Measurements from ENCODE around the gene JPH3.
"Not testable (repeated sequence)": the region's sequence is repeated elsewhere in the genome, so short reads cannot be mapped to it uniquely, and the experiment has no call there.

Gene JPH3

DNA sequence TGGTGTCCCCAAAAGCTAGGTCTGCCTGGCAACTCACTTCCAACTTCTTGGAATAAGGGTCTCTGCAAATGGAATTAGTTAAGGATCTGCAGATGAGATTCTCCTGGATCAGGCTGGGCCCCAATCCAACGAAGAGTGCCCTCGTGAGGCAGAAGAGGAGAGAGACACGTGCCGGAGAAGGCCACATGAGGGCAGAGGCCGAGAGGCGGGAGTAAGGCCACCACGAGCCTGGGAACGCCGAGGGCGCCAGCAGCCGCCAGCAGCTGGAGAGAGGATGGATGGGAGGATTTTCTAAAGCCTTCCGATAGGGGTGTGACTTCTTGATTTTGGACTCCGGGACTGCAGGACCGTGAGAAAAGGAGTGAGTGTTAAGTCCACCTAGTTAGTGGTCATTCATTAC lies 76.3 kb downstream of the JPH3 start:
- DNase-seq (ENCODE audit: low read depth in 2 of 3, low spot score in 1 of 3) = no peak

DNA sequence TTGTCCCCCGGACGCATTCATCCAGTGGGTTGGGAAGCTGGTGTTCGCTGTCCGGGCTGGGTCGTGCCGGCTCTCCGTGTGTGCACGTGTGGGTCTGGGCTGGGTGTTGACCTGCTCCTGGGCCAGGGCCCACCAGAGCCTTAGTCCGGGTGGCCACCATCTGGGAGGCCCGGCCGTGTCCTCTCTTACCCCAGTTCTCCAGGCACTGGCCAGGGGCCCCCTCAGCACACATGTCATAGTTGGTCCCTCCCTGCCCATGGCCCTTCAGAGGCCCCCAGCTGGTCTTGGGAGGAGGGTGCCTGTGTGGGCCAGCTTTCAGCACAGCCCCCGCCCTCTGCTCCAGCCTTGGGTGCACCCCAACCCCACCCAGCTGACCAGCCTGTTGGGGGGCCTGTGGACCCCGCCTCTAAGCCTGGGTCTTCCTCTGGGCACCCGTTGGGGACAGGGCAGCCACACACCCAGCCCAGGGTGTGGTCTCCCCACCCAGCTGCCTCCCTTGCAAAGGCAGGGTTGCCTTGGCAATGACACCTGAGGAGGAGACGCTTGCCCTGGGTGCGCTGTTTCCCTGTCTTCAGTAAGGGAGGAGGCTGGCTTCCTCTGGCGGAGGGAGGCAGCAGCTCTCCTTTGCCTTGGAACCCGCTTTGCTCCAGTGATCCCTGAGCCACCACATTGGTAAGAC lies 77.4 kb downstream of the JPH3 start:
- no peak for DNase-seq (ENCODE audit: low read depth in 2 of 3, low spot score in 1 of 3)

DNA sequence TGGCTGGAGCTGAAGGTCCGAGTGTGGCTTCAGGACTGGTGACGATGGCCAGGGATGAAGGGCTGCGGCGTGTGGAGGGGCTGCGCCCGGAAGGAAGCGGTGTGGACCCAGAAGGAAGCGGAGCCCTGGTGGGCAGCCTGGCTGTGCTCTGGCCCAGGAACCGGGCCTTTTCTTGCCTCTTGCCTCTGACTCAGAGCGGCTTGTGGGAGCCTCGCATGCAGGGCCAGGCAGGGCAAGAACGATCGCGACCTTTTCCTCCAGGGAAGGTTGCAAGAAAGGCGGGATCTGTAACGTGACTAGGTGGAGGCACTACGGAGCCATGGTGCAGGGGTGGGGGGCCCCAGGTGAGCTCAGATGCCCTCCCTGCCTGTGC lies 78.0 kb downstream of the JPH3 start:
- no peak for DNase-seq (ENCODE audit: low read depth in 2 of 3, low spot score in 1 of 3)

DNA sequence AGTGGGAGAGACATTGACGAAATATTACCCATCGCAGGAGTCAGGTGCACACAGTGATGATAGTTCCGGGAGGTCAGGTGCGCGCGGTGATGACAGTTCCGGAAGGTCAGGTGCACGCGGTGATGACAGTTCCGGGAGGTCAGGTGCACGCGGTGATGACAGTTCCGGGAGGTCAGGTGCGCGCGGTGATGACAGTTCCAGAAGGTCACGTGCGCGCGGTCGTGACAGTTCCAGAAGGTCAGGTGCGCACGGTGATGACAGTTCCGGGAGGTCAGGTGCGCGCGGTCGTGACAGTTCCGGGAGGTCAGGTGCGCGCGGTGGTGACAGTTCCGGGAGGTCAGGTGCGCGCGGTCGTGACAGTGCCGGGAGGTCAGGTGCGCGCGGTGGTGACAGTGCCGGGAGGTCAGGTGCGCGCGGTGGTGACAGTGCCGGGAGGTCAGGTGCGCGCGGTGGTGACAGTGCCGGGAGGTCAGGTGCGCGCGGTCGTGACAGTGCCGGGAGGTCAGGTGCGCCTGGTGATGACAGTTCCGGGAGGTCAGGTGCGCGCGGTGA lies 78.8 kb downstream of the JPH3 start:
- DNase-seq (ENCODE audit: low read depth in 2 of 3, low spot score in 1 of 3) = not testable (repeated sequence)

DNA sequence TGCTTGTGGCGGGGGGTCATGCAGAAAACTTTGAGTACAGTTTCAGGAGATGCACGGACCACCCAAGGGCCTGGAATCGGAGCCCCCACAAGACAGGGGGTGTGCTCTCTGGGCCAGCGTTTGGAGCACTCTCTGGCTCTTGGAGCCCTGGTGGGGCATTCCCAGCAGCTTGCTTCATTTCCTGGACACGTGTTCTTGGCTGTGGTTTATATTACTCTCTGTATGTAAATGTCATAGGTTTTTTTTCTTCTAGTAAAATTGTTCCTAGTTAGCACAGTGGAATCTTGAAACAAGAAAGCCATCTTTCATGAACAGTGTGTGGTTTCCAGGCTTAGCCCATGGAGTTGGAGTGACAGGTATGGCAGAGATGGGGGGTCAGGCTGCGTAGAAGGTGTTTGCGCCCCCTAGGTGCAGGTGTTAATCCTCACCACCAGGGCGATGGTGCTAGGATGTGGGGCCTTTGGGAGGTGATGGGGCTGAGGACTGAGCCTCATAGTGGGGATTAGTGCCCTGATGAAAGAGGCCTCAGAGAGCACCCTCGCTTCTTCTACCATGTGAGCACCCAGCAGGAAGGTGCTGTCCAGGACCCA lies 79.8 kb downstream of the JPH3 start:
- DNase-seq (ENCODE audit: low read depth in 2 of 3, low spot score in 1 of 3) = peak in 1 of 3 donors; percentile 21

DNA sequence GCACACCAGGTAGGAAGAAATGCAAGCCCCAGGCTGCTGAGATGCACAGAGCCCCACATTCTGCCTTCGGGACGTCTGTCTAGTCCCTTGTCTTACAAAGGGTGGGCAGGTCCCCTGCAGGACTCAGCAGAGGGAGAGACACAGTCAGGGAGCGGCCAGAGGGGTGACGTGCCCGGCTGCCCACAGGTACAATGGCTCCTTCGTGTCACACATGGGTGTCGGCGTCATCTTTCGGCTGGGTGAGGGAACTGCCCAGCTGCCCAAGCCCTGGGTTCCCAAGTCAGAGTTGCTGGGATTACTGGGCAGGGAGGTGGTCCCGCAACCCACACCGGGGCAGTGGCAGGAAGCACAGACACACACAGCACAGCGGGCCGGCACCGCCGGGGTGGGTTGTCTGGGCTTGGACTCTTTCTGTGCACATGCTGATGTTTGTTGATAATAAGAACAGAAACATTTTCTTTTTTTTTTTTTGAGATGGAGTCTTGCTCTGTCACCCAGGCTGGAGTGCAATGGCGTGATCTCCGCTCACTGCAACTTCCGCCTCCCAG lies 80.6 kb downstream of the JPH3 start:
- no peak for DNase-seq (ENCODE audit: low read depth in 2 of 3, low spot score in 1 of 3)

DNA sequence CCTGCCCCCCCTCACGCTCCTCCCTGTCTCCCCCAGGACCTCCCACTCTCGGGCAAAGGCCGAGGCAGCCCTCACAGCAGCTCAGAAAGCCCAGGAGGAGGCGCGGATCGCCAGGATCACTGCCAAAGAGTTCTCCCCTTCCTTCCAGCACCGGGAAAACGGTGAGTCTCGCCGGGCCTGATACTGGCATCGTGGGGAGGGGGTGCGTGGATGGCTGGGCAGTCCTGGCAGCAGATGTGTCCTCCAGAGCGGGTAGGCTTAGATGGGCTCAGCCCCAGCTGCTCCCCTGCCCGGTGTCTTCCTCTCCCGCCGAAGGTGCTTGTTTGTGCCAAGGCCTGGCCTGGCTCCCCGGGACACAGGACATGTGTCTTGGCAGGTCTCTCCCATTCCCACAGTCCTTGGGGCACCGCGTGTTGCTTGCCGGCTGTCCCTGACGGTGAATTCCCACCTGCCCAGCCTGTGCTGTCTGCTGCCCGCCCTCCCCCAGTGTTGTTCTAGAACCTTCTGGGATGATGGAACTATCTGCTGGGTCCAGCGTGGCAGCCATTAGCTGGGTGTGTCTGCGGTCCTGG lies 81.9 kb downstream of the JPH3 start:
- DNase-seq (ENCODE audit: low read depth in 2 of 3, low spot score in 1 of 3) = no peak

DNA sequence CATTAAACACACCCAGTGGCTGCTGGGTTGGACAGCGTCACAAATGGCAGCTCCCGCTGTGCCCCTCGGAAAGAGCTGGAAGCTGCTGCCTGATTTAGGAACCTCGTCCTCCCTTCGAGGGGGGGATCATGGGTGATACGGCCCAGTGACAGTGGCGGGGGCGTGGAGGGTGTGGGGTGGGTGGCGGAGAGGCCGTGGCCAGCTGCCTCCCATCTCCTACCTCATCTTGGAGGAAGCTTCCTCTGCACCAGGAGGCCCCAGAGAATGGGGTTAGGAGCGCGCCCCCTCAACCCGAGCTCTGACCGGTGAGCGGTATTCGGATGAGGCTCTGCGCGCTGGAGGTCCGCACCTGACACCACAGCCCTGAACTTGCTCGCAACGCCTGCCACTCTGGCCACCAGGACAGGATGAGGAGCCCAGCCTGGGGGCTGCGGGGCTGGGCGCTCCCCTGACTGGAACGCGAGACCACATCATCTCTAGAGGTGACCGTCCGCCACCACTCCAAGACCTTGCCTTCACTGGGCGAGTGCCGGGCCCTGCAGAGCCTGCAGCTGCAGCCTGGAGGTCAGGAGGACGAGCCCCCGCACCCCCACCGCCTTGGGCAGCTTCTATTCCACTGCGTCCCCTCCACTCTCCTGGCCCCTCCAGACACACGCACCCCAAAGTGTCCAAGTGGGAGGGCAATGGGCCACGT lies 82.5 kb downstream of the JPH3 start:
- no peak for DNase-seq (ENCODE audit: low read depth in 2 of 3, low spot score in 1 of 3)

DNA sequence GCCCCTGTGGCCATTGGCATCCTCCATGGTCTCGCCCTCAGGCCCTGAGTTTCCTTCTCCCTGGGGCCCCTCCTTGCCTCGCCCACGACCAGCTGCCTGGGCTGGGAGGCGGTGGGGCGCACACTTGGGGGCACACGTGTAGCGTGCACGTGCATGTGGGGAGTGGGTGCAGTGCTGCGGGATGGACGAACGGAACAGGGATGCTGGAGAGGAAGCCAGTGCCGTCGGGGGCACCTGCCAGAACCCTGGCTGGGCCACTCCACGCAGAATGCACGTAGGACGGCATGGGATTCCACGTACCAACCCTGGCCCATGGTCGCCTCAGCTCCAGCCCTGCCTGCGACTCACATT lies 83.1 kb downstream of the JPH3 start:
- DNase-seq (ENCODE audit: low read depth in 2 of 3, low spot score in 1 of 3) = no peak

DNA sequence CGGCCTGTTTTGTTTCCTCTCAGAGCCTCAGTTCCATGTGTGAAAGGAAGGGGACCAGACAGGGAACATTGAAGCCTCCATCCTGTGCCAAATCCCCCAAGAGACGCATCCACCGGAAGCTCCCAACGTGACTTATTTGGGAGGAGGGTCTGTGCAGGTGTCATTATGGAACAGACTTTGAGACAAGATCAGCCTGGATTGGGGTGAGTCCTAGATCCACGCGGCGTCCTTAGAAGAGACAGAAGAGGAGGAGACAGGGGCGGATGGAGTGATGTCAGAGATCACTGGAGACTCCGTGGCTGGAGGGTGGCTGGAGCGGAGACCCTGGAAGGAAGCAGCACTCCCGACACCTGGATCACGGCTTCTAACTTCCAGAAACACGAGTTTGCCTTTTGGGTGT lies 83.5 kb downstream of the JPH3 start:
- DNase-seq (ENCODE audit: low read depth in 2 of 3, low spot score in 1 of 3) = no peak

DNA sequence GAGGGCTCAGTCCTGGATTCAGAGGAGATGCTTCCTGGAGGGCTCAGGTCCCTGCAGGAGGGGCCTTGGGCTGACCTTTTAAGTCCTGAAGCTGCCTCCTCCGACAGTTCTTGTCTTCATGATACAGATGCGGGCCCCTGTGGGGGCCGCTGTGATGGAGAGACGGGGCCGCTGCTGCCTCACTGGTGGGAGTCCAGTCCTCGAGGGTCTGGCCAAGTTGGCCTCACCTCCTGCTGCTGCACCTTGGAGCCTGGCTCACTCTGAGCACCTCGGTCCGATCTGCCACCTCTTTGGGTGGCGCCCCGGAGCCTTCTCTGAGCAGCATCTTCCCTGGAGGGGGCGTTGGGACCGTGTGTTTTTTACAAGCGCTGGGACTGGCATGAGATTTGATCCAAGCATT lies 84.4 kb downstream of the JPH3 start:
- no peak for DNase-seq (ENCODE audit: low read depth in 2 of 3, low spot score in 1 of 3)

DNA sequence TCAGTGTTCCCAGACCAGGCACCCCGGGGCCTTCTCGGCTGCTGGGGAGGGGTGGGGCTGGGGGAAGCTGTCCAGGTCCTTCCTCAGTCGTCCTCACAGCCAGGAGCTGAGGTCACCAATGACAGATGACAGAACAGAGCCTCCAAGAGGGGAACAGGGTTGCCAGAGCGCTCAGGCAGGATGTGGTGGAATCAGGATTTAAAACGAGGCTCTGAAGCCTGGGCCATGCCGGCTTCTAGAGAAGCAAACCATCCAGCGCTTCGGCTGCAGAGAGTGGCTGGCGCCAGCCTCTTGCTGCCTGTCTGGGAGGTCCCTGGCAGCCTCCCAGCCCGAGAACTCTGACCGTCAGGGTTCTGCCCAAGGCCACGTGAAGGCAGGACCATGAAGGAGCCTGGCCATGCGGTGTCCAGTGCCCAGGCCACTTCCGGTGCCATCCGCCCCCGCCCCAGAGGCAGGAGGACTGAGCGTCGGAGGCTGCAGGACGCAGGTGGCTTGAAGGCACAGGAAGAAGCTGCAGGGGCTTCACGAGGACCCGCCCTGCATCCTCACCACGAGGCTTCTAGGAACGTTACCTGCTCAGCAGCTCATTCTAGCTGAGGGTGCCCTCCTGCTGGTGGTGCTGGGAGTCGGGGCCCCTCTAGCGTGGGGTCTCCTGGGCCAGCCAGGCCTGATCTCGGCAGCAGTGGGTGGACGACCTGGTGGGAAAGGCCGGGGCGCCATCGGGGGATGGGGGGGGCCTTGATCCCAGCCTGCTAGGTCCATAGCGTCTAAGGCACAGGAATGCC lies 85.0 kb downstream of the JPH3 start:
- DNase-seq (ENCODE audit: low read depth in 2 of 3, low spot score in 1 of 3) = no peak

DNA sequence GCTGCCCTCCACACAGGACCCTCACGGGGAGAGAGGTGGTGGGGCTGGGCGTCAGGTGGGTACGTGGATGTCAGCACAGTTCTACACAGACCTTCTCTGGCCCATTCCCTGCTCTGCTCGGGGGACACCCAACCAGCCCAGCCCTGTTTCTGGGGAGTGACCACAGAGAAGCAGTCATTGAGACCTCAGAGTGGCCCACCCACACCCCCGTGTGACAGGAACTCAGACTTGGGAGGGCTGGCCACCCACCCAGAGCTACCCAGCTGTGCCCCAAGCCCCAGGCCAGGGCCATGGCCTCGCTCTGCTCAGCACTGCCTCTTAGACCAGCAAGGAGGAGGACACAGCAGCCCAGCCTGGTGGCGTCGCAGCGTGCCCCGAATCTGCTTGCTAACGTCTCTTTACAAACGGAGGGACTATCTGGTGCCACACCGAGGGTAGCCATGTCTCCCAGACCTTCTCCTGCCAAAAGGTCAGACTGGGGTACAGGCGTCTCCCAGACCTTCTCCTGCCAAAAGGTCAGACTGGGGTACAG lies 85.8 kb downstream of the JPH3 start:
- no peak for DNase-seq (ENCODE audit: low read depth in 2 of 3, low spot score in 1 of 3)

DNA sequence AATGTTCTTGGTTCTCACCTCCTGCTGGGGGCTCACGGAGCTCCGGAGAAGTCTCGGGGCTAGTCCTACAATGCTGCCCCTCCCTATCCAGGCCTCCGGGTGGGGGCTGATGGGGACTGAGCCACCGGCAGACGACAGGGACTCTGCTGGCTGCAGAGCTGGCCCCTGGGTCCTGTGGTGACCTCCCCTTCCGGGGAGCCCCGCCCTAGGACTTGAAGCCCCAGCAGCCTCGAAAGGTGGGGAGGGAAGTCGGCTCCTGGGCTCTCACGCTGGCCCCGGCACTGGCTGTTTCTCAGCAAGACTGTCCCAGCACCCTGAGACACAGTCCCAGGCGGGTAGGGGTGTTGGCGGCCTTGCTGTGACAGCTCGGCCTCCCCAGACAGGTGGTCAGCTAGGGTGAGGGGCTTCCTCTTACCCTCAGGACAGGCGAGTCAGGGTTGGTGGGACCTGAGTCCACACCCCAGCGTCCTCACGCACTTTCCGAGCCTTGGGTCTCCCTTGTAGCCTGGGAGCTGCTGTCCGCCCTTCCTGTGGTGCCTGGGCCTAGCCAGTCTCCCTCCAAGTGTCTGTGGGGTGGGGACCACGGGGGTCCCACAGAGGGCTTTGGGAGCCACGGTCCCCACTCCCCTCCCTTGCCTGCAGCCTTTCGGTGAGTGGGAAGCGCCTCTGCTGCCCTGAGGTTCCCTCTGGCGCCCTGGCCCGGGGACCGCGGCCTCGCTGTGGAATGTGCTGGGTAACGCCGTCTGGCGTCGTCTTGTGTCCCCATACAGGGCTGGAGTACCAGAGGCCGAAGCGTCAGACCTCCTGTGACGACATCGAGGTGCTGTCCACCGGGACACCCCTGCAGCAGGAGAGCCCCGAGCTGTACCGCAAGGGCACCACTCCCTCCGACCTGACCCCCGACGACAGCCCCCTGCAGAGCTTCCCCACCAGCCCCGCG lies 86.8 kb downstream of the JPH3 start:
- DNase-seq (ENCODE audit: low read depth in 2 of 3, low spot score in 1 of 3) = no peak

DNA sequence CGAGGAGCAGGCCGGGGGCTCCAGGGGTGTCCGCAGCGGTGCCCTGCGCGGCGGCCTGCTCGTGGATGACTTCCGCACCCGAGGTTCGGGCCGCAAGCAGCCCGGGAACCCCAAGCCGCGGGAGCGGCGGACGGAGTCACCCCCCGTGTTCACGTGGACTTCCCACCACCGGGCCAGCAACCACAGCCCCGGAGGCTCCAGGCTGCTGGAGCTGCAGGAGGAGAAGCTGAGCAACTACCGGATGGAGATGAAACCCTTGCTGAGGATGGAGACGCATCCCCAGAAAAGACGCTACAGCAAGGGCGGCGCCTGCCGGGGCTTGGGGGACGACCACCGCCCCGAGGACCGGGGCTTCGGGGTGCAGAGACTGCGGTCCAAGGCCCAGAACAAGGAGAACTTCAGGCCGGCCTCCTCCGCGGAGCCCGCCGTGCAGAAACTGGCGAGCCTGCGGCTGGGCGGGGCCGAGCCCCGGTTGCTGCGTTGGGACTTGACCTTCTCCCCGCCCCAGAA lies 87.7 kb downstream of the JPH3 start:
- DNase-seq (ENCODE audit: low read depth in 2 of 3, low spot score in 1 of 3) = no peak

DNA sequence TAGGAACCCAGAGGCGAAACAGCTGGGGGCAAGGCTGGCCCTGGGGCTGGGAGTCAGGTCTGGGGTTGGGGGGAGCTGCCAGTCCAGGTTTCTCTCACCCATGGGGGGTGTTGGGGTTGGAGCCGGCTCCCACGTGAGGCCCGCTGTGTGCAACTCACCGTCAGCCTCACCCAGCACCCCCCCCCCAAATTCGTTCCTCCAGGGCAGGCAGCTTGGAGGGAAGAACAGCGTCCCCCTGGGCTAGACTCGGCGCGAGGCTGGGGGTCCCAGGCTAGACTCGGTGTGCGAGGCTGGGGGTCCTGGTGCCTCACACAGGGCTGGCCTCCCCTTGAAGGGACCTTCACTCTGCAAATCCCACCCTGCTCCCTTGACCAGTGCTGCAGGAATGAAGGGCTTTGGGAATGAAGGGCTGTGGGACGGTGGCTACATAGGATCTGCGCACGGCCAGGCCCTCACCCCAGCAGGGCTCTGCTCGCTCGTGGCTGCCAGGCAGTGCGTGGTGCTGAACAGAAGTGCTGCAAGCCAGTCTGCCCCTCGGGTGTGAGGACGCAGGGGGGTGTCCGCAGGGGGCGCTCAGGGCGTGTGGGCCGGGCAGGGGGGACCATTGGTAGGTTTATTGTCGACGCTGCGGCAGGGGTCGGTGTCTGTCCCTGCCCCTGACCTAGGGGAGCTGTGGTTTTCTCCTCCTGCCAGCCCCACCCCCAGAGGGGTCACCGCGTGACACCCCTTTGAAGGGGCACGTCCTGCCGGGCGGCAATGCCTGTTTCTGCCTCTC lies 88.8 kb downstream of the JPH3 start:
- no peak for DNase-seq (ENCODE audit: low read depth in 2 of 3, low spot score in 1 of 3)

DNA sequence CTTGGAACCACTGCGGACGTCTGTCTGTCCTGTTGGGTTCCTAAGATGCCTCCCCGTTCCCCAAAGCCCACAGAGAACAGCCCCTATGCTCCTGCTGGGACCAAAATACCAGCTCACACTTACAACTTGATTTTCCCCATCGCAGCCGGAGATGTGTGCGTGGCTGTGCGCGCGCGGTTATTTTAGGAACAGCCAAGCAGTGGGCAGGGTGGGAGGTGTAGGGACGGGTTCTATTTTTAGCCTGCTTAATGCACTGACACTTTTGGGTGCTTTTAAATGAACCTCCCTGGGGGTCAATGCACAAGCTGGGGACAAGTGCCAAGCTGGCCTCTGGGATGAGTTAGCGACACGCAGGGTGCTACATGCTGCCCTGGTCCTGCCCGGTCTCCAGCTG lies 89.4 kb downstream of the JPH3 start:
- DNase-seq (ENCODE audit: low read depth in 2 of 3, low spot score in 1 of 3) = no peak

DNA sequence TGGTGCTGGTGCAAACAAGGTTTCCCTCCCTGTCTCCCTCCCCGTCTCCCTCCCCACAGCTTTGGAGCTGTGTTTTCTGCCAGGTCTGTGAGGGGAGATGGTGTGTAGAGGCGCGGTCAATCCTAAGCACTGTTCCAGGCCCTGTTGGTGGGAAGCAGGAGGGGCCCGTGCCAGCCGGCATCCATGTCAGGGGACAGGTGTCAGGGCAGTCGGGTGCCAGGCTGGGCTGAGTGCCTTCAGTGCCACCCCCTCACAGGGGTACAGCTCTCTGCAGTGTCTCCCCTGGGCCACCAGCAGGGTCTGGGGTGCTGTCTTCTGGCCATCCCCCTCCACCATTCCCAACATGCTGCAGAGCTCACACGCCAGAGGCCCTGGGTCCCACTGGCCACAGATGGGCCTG lies 89.9 kb downstream of the JPH3 start:
- no peak for DNase-seq (ENCODE audit: low read depth in 2 of 3, low spot score in 1 of 3)

DNA sequence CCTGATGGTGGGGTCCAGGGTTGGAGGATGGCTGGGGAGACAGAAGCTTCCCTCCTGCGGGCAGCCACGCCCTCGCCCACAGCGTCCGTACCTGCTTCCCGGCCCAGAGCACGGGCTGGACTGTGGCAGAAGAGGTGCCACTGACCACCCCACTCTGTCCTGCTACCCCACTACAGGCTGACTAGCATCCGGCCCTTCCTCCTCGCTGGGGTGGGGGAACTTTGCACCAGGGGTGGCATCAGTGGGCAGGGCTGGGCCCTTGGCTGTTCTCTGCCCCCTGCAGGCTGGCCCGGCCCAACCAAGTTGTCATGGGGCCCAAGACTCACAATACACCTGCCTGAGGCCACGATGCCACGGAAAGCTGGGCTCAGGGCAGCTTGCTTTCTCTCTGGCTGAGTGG lies 90.4 kb downstream of the JPH3 start:
- DNase-seq (ENCODE audit: low read depth in 2 of 3, low spot score in 1 of 3) = no peak

Measured in stimulated activated CD4-positive, alpha-beta T cell treated with anti-CD3 and anti-CD28 coated beads, Interleukin-12 subunit alpha, Interleukin-12 subunit beta, amount 100 ng/mL, for 48 hours (primary cell).